ENCODE data around the gene SRGAP3. TPM values are rescaled to one million over a fixed set of nuclear protein-coding genes. Genes with fewer than 3 reads are reported as not detected.

SRGAP3 gene
- total RNA-seq, 2 donors from 2014 or later, result 5.7 to 6.1 TPM

DNA sequence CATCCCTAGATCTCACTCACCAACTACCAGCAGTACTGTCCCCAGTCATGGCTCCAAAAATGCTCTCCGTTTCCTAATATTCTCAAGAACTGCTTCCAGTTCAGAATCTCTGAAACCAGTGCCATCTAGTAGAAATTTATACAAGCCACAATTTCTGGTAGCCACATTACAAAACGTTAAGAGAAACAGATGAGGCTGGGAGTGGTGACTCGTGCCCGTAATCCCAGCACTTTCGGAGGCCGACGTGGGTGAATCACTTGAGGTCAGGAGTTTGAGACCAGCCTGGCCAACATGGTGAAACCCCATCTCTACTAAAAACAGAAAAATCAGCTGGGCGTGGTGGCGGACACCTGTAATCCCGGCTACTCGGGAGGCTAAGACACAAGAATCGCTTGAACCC lies 207.8 kb downstream of the SRGAP3 start:
- no peak overlapping the region for H3K9ac ChIP-seq (ENCODE audit: low read depth in 2 of 2, low read length in 2 of 2)
- H3K27ac ChIP-seq, result no peak overlapping the region
- intact Hi-C loops (cut with DNase I), result no loop called here
- H3K4me1 ChIP-seq, result no peaks in the 10 kb centered on the region
- no peaks in the 10 kb centered on the region for H3K27me3 ChIP-seq
- no peaks in the 10 kb centered on the region for H3K9me3 ChIP-seq
- no peak for DNase-seq
- no peak overlapping the region for H3K4me3 ChIP-seq
- no peaks in the 10 kb centered on the region for H3K36me3 ChIP-seq
- TF ChIP-seq, protein P1, sequence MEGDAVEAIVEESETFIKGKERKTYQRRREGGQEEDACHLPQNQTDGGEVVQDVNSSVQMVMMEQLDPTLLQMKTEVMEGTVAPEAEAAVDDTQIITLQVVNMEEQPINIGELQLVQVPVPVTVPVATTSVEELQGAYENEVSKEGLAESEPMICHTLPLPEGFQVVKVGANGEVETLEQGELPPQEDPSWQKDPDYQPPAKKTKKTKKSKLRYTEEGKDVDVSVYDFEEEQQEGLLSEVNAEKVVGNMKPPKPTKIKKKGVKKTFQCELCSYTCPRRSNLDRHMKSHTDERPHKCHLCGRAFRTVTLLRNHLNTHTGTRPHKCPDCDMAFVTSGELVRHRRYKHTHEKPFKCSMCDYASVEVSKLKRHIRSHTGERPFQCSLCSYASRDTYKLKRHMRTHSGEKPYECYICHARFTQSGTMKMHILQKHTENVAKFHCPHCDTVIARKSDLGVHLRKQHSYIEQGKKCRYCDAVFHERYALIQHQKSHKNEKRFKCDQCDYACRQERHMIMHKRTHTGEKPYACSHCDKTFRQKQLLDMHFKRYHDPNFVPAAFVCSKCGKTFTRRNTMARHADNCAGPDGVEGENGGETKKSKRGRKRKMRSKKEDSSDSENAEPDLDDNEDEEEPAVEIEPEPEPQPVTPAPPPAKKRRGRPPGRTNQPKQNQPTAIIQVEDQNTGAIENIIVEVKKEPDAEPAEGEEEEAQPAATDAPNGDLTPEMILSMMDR (IDR thresholded peaks at IDR 0.05), result no peak

DNA sequence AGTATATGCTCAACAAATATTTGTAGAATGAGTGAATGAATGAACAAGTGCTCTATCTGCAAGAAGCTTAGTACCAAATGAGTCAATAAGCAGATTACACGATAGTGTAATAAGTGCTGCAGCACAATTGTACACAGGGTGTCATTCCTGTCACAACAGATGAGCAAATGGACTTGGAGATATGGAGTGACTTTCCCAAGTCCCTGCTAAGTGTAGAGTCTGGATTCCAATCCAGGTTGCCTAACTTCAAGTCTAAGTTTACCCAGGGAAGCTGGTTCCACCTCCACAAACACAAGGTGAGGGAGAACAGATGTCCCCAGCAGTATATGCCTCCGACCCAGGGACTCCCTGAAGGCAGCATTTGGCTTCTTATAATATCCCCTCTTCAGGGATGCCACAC lies 208.4 kb downstream of the SRGAP3 start:
- H3K27me3 ChIP-seq, result no peaks in the 10 kb centered on the region
- H3K9ac ChIP-seq (ENCODE audit: low read depth in 2 of 2, low read length in 2 of 2), result no peak overlapping the region
- H3K4me1 ChIP-seq, result no peaks in the 10 kb centered on the region
- no peak overlapping the region for H3K4me3 ChIP-seq
- TF ChIP-seq, protein P1 (IDR thresholded peaks at IDR 0.05), result no peak
- no peaks in the 10 kb centered on the region for H3K9me3 ChIP-seq
- no peak for DNase-seq
- no peak overlapping the region for H3K27ac ChIP-seq
- intact Hi-C loops (cut with DNase I), result no loop called here
- no peaks in the 10 kb centered on the region for H3K36me3 ChIP-seq

GRCh38 chr3:9037144-9037711 lies 212.2 kb downstream of the SRGAP3 start:
- Histone ChIP-seq H3K27ac (peak overlapping the region; percentile 2), H3K4me1 (no peaks in the 10 kb centered on the region), H3K4me3 (no peak overlapping the region), H3K36me3 (no peaks in the 10 kb centered on the region), H3K9ac (ENCODE audit: low read depth in 2 of 2, low read length in 2 of 2) (no peak overlapping the region), H3K9me3 (no peaks in the 10 kb centered on the region), H3K27me3 (no peaks in the 10 kb centered on the region)
- intact Hi-C loops (cut with DNase I), result no loop called here
- TF ChIP-seq, protein P1 (IDR thresholded peaks at IDR 0.05), result no peak
- DNase-seq, result no peak

GRCh38 chr3:9036404-9037131 lies 212.9 kb downstream of the SRGAP3 start:
- peak; percentile 54 for DNase-seq
- intact Hi-C loops (cut with DNase I), result no loop called here
- H3K27me3 ChIP-seq, result no peaks in the 10 kb centered on the region
- H3K27ac ChIP-seq, result peak overlapping the region; percentile 2
- H3K9me3 ChIP-seq, result no peaks in the 10 kb centered on the region
- H3K4me1 ChIP-seq, result no peaks in the 10 kb centered on the region
- no peak overlapping the region for H3K9ac ChIP-seq (ENCODE audit: low read depth in 2 of 2, low read length in 2 of 2)
- no peak overlapping the region for H3K4me3 ChIP-seq
- H3K36me3 ChIP-seq, result no peaks in the 10 kb centered on the region
- TF ChIP-seq, protein P1 (IDR thresholded peaks at IDR 0.05), result no peak

DNA sequence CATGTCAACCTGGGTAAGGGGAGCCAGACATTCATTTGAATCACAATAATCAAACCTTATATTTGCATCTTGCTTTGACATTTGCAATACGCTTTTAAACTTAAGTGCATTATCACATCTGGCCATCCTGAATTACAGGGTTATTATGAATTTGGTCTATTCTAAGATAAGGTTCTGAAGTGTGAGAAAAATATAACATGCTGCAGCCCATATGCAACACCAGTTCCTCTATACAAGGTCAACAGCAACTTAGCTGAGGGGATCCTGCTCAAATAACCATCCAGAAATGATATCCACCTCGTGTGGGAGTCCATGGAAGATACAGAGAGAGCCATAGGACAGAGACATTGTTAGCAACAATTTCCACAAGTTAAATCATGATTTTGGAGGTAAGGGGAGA lies 213.5 kb downstream of the SRGAP3 start:
- H3K27me3 ChIP-seq, result no peaks in the 10 kb centered on the region
- no peaks in the 10 kb centered on the region for H3K4me1 ChIP-seq
- H3K27ac ChIP-seq, result no peak overlapping the region
- H3K9ac ChIP-seq (ENCODE audit: low read depth in 2 of 2, low read length in 2 of 2), result no peak overlapping the region
- TF ChIP-seq, protein P1 (IDR thresholded peaks at IDR 0.05), result no peak
- H3K9me3 ChIP-seq, result no peaks in the 10 kb centered on the region
- no peaks in the 10 kb centered on the region for H3K36me3 ChIP-seq
- no peak for DNase-seq
- H3K4me3 ChIP-seq, result no peak overlapping the region
- intact Hi-C loops (cut with DNase I), result no loop called here

All from colonic mucosa (tissue), 4 donors.